Stimulated activated naive CD8-positive, alpha-beta T cell treated with anti-CD3 and anti-CD28 coated beads, Interleukin-15, amount 100 ng/mL, for 72 hours (primary cell): ENCODE measurements around the gene TROAP.

Experiments used
- ATAC-seq: fragments of 150-1000 bp; cut with Tn5 transposase; 2 replicates; pipeline ENCODE4 v1.10.0; 2021; ENCODE audit warnings: mild to moderate bottlenecking, moderate library complexity
- DNase-seq, 2 donors: peaks; one replicate each; pipeline ENCODE4 v3.0.0; 2021 to 2022
- H3K27ac Mint-ChIP-seq, 2 donors: one replicate each; pipeline ENCODE4 v1.8.0; 2022; ENCODE audit warnings: mild to moderate bottlenecking in 2 of 2, mixed read lengths in 2 of 2, moderate library complexity in 2 of 2
- H3K27me3 Mint-ChIP-seq: one replicate; pipeline ENCODE4 v1.8.0; 2022; ENCODE audit warnings: mixed read lengths
- H3K4me1 Mint-ChIP-seq: one replicate; pipeline ENCODE4 v1.8.0; 2022; ENCODE audit warnings: mild to moderate bottlenecking, mixed read lengths
- H3K4me3 Mint-ChIP-seq, 2 donors: one replicate each; pipeline ENCODE4 v1.8.0; 2022; ENCODE audit warnings: mild to moderate bottlenecking in 2 of 2, mixed read lengths in 2 of 2, moderate library complexity in 1 of 2
- H3K9me3 Mint-ChIP-seq, 2 donors: one replicate each; pipeline ENCODE4 v1.8.0; 2022; ENCODE audit warnings: mixed read lengths in 2 of 2

The TROAP gene

DNA sequence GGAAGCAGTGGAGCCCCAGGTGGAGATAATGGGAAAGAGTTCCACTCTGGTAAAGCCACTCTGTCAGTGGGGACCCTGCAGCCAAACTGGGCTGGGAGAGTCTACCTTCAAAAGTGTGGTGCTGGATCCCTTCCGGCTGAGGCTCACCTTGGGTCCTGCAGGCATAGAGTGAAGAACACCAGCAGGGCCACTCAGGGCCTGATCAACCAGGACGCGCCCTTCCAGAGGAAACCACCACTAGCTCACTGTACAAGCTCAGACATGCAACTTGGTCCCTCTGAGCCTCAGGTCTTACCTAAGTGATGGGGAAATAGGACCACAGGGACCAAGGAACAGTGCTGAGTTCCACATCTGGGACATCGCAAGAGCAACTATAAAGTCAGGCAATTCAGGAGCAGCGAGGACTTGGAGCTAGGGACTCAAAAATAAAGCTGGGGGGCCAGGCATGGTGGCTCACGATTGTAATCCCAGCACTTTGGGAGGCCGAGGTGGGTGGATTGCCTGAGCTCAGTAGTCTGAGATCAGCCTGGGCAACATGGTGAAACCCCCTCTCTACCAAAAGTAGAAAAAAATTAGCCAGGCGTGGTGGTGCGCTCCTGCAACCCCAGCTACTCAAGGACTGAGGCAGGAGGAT, 34.0 kb upstream of the TROAP start:
- Mint-ChIP-seq H3K9me3 (no peaks in the 10 kb centered on the region), H3K4me3 (no peak overlapping the region), H3K27ac (no peak overlapping the region), H3K27me3 (peaks cover 71% of the 10 kb centered on the region), H3K4me1 (no peaks in the 10 kb centered on the region)
- no peak for ATAC-seq
- no peak for DNase-seq

DNA sequence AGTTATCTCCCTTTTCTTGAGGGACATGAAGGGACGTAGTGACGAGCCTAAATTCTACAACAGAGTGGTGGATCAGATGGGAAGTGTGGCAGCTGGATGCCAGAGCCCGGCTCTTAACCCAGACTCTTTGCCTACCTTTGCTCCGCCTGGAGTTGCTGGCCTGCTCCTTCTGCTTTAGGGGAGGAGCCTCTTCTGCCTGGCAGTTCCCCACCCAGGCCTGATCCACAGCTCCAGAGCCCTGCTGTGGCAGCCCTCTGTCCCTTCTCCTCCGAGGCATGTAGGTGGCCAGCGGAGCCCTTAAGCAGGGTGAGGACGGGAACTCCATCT, 30.4 kb upstream of the TROAP start:
- no peak for DNase-seq
- H3K9me3 Mint-ChIP-seq: no peaks in the 10 kb centered on the region
- H3K4me3 Mint-ChIP-seq: no peak overlapping the region
- no peak overlapping the region for H3K27ac Mint-ChIP-seq
- peaks cover 82% of the 10 kb centered on the region for H3K27me3 Mint-ChIP-seq
- H3K4me1 Mint-ChIP-seq: peaks cover 24% of the 10 kb centered on the region
- ATAC-seq: no peak

DNA sequence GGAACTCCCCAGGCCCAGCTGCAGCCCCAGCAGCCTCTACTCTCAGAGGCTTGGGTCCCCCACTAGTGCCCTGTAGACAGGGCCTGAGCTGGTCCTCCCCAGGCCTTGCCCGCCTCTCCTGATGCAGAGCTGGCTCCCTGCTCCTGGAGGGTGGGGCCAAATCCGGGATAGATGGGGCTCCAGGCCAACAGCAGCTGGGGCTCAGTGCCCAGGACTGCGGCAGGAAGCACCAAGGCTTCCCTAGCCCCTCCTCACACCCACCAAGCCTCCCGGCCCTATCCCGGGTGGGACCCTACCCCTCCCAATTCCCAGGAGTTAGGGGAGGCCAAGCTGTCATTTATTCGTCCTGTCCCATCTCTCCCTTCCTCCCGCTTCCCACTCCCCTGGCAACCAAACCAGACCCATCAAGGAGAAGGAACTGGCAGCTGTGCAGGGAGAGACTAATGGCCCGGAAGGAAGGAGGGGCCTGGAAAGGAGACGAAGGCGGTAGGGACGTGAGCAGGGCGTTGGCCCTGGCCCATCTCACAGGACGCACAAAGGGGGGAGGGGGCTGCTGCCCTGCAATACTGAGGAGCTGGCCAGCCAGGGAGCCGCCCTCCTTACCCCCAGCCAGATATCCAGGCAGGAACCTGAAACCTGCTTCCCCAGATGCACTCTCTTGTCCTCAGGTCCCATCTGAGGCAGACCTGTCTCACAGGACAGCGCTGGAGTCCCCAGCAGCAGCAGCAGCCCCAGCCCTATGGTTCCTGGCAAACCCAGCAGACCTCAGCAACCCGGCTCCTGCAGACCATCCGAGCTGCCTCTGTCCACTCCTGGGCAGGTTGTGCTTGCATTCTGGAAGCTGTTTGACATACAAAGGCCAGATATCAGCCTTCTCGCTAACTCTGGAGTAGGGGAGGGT, 29.7 kb upstream of the TROAP start:
- DNase-seq: no peak
- Mint-ChIP-seq H3K4me1 (peaks cover 28% of the 10 kb centered on the region), H3K27me3 (peaks cover 82% of the 10 kb centered on the region), H3K9me3 (no peaks in the 10 kb centered on the region), H3K27ac (no peak overlapping the region), H3K4me3 (no peak overlapping the region)
- no peak for ATAC-seq

DNA sequence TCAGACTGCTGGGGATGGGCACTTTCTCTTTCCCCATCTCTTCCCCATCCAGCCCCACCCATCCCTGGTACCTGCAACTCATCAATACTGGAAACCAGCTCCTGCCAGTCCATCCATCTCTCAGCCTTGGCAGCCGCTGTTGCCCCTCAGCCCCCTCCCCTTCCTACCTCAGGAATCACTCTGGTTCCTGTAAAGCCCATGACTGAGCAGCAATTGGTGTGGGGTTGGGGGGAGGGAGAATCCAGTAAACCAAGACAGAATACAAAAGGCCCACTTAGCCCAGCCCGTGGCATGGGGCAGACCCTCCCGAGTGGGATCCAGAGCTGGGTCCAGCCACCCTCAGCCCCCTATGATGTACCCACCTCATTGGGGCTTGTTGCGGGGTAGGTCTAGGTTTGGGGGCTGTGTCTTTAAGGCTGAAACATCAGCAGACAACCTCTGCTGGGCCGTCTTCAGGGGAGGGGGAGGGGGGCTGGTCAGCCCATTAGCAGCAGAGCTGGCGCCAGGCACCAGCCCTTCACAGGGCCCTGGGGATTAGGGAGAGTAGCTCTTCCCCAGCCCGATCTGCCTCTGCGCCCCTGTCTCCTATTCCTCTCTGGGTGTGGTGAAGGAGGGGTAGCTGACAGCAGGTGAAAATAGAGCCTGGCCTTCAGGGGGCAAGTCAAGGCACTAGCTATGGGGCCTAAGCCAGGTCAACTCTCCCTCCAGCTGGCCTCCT, 28.8 kb upstream of the TROAP start:
- H3K27me3 Mint-ChIP-seq: peaks cover 82% of the 10 kb centered on the region
- DNase-seq (no peak), ATAC-seq (no peak)
- no peak overlapping the region for H3K27ac Mint-ChIP-seq
- no peaks in the 10 kb centered on the region for H3K9me3 Mint-ChIP-seq
- H3K4me3 Mint-ChIP-seq: no peak overlapping the region
- H3K4me1 Mint-ChIP-seq: peaks cover 28% of the 10 kb centered on the region

DNA sequence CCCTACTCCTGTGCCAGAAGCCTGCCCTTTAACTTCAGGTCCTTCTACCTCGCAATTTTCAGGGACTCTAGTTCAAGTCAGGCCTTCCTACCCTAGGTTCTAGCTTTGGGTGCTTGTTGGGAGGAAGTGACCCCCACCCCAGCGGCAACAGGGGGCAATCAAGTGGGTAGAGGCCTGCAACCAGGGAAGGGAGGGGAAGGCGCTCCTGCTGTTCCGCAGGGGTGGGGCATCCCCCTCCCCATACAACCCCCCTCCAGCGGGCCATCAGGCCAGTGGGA, 28.3 kb upstream of the TROAP start:
- Mint-ChIP-seq H3K9me3 (no peaks in the 10 kb centered on the region), H3K4me3 (no peak overlapping the region), H3K27me3 (peaks cover 84% of the 10 kb centered on the region), H3K27ac (no peak overlapping the region), H3K4me1 (peaks cover 28% of the 10 kb centered on the region)
- DNase-seq: no peak
- no peak for ATAC-seq

DNA sequence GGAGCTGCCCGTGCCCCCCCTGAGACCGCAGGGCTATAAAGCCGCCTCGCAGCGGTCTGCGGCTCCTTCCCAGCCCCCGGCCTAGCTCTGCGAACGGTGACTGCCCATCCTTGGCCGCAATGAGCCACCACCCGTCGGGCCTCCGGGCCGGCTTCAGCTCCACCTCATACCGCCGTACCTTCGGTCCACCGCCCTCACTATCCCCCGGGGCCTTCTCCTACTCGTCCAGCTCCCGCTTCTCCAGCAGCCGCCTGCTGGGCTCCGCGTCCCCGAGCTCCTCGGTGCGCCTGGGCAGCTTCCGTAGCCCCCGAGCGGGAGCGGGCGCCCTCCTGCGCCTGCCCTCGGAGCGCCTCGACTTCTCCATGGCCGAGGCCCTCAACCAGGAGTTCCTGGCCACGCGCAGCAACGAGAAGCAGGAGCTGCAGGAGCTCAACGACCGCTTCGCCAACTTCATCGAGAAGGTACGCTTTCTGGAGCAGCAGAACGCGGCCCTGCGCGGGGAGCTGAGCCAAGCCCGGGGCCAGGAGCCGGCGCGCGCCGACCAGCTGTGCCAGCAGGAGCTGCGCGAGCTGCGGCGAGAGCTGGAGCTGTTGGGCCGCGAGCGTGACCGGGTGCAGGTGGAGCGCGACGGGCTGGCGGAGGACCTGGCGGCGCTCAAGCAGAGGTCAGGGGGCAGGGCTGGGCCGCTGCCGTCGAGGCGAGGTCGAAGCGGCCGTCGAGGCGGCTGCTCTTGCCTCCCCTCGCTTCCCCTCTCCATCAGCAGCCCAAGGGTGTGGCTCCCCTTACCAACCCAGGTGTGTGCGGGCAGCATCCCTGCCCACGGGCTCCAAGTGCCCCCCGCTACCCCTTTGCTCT, 27.7 kb upstream of the TROAP start, which contains the start of gene PRPH:
PRPH (plus strand) TSS at position 66 of the 855 bp plus-strand sequence; CDS start at position 120, 54 bp downstream.
- H3K4me1 Mint-ChIP-seq: peaks cover 28% of the 10 kb centered on the region
- H3K4me3 Mint-ChIP-seq: peak within 1 kb of the TSS in 1 of 2 donors; percentile 48
- H3K27me3 Mint-ChIP-seq: peaks cover 84% of the 10 kb centered on the region
- no peaks in the 10 kb centered on the region for H3K9me3 Mint-ChIP-seq
- DNase-seq: no peak
- no peak within 1 kb of the TSS for H3K27ac Mint-ChIP-seq
- no peak for ATAC-seq

DNA sequence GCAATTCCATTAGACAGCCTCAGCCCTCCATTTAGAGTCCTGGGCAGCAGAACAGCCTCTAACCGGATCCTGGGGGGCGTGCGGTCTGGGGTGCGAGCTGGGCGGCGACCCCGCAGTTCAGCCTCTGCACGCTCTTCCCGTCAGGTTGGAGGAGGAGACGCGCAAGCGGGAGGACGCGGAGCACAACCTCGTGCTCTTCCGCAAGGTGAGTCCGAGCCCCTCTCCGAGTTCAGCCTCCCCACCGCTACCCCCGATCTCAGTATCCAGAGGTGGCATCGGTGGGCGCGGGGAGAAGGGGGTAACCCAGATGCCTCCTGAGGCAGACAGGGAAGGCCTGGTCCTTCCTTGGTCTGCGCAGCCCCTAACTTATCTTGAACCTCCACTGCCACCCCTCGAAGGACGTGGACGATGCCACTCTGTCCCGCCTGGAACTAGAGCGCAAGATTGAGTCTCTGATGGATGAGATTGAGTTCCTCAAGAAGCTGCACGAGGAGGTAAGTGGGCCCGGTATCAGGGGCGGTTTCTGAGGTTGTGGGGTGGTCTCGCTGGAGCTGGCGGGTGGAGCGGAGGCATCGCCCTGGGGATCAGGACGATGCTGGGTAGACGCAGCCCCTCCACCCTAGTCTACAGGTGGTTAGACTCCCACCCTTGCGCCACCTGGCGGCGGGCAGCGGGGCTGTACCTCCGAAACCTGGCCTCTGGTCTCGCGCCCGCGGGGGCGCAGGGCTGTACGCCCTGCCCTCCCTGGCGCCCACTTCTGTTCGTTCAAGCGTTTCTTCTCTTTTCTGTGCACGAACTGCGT, 26.8 kb upstream of the TROAP start:
- Mint-ChIP-seq H3K4me1 (peaks cover 28% of the 10 kb centered on the region), H3K27me3 (peaks cover 87% of the 10 kb centered on the region), H3K27ac (no peak overlapping the region), H3K4me3 (peak overlapping the region; percentile 66 to 73), H3K9me3 (no peaks in the 10 kb centered on the region)
- peak; percentile 85 for ATAC-seq
- DNase-seq: peak; percentile 68 to 71

DNA sequence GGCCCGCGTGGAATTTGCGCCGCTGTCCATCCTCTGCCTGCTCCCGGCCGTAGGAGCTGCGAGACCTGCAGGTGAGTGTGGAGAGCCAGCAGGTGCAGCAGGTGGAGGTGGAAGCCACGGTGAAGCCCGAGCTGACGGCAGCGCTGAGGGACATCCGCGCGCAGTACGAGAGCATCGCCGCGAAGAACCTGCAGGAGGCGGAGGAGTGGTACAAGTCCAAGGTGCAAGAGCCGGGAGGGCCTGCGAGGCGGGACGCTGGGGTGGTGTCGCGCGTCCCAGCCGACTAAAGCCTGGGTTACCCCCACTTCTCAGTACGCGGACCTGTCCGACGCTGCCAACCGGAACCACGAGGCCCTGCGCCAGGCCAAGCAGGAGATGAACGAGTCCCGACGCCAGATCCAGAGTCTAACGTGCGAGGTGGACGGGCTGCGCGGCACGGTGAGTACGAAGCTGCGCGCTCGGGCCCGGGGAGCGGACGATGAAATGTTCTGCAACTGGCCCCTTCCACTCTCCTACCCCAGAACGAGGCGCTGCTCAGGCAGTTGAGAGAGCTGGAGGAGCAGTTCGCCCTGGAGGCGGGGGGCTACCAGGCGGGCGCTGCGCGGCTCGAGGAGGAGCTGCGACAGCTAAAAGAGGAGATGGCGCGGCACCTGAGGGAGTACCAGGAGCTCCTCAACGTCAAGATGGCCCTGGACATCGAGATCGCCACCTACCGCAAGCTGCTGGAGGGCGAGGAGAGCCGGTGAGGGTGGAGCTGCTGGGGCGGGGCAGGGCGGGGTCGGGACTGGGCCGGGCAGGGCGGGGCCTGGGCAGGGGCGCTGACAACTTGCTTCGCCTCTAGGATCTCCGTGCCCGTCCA, 26.0 kb upstream of the TROAP start:
- peaks cover 28% of the 10 kb centered on the region for H3K4me1 Mint-ChIP-seq
- H3K27ac Mint-ChIP-seq: no peak overlapping the region
- H3K4me3 Mint-ChIP-seq: peak overlapping the region; percentile 66 to 73
- ATAC-seq (peak; percentile 65), DNase-seq (peak; percentile 28 to 31)
- no peaks in the 10 kb centered on the region for H3K9me3 Mint-ChIP-seq
- H3K27me3 Mint-ChIP-seq: peaks cover 87% of the 10 kb centered on the region

DNA sequence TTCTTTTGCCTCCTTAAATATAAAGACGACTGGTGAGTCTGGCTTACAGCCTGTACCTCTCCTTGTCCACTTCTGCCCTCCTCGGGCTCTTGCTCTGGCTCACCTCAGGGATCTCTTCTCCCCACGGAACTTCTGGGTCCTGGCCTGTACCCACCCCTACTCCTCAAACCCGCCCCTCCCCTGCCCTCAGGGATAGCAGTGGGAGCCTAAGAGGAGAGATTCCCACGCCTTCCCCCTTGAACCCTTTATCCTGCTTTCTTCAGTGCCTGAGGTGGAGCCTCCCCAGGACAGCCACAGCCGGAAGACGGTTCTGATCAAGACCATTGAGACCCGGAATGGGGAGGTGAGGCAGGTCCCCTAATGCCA, 25.4 kb upstream of the TROAP start:
- DNase-seq (no peak), ATAC-seq (peak; percentile 10)
- peaks cover 28% of the 10 kb centered on the region for H3K4me1 Mint-ChIP-seq
- no peak overlapping the region for H3K27ac Mint-ChIP-seq
- H3K9me3 Mint-ChIP-seq: no peaks in the 10 kb centered on the region
- H3K4me3 Mint-ChIP-seq: peak overlapping the region; percentile 66 to 72
- H3K27me3 Mint-ChIP-seq: peaks cover 85% of the 10 kb centered on the region

DNA sequence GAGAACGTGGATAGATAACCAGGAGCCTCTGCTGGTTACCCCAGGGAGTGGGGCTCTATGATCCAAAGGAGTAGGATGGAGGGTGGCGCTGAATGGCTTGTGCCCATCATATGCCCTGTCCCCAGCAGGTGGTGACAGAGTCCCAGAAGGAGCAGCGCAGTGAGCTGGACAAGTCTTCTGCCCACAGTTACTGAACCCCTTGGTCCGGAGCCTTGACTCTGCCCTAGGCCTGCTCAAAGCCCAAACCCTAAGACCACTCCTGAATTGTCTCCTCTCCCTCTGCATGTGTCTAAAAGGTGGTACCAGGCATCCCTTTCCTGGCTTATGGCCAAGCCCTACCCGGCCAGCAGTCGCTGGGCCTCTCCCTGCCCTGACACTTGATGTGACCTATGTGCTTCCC, 24.9 kb upstream of the TROAP start:
- peaks cover 85% of the 10 kb centered on the region for H3K27me3 Mint-ChIP-seq
- peaks cover 28% of the 10 kb centered on the region for H3K4me1 Mint-ChIP-seq
- DNase-seq (no peak), ATAC-seq (peak; percentile 31)
- peak overlapping the region in 1 of 2 donors; percentile 72 for H3K4me3 Mint-ChIP-seq
- H3K27ac Mint-ChIP-seq: no peak overlapping the region
- H3K9me3 Mint-ChIP-seq: no peaks in the 10 kb centered on the region

DNA sequence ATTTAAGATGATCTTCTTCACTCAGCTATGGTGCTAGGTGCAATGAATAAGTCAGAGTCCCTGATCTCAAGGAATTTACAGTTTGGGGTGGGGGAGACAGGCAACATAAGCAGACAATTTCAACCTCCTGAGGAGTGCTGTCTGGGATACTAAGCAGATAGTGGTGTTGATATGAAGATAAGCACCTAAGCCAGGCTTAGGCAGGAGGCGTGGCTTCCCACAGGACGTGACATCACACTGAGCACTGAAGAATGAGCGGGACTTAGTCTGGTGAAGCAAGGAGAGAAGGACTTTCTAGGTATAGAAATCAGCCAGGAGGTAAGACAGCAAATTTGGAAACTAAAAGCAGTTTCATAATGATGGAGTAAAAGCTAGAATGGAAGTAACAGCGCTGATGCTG, 21.3 kb upstream of the TROAP start:
- peaks cover 14% of the 10 kb centered on the region for H3K4me1 Mint-ChIP-seq
- no peak overlapping the region for H3K27ac Mint-ChIP-seq
- ATAC-seq (no peak), DNase-seq (no peak)
- H3K4me3 Mint-ChIP-seq: no peak overlapping the region
- no peaks in the 10 kb centered on the region for H3K9me3 Mint-ChIP-seq
- peaks cover 72% of the 10 kb centered on the region for H3K27me3 Mint-ChIP-seq

DNA sequence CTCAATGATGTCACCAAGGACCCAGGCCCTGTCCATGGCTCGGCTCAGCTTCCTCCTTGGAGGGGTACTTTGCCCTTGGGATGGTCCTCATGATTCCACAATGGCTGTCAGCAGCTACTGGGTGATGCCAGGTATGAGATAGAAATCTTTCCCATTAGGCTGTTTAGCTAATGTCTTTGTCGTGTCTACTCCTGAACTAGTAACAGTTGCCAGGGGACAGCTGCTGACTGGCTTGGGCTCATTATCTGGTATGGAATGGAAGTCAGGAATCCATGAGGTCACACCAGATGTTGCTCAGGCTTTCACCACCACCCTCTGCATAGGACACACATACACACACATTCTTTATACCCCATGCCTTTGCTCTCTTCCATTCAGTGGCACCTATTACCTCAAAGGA, 18.9 kb upstream of the TROAP start:
- DNase-seq (no peak), ATAC-seq (no peak)
- Mint-ChIP-seq H3K27me3 (peaks cover 70% of the 10 kb centered on the region), H3K27ac (no peak overlapping the region), H3K4me3 (no peak overlapping the region), H3K9me3 (no peaks in the 10 kb centered on the region), H3K4me1 (no peaks in the 10 kb centered on the region)

DNA sequence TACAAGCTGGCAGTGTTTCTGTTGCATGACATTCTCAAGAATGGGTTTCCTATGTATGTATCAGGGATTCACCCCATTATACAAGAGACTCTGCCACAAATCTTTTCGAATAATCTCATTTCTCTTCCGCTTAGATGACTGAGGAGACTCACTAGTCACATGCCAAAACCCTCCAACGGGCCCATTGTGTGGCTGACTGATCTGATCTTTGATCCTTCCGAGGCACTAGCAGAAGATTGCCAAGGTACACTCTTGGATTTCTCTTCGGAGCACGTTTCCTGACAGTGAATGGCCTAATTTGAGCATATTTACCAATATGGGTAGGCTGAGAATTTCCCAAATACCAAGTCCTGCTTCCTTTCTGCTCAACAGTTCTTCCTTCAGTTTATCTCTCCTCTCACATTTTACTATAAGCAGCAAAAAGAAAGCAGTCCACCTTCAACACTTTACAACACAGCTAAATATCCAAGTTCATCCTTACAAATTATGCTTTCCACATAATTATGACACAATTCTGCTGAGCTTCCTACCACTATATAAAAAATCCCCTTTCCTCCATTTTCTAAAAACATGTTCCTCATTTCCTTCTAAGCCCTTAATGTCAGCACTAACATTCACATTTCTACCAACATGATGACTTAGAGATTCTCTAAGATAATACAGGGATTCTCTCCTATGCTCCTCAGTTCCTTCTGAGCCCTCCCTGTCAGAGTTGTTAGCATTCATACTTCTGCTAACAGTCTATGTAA, 17.1 kb upstream of the TROAP start:
- ATAC-seq (no peak), DNase-seq (no peak)
- Mint-ChIP-seq H3K4me3 (no peak overlapping the region), H3K4me1 (no peaks in the 10 kb centered on the region), H3K27me3 (peaks cover 67% of the 10 kb centered on the region), H3K9me3 (no peaks in the 10 kb centered on the region), H3K27ac (no peak overlapping the region)
